HG03460 (cell line): ENCODE results near the gene ZNF408.

Experiments used
- ATAC-seq: cut with Tn5 transposase; IDR thresholded peaks from one replicate; pipeline ENCODE4 v1.9.1; 2021; ENCODE audit not compliant: unreplicated experiment

The ZNF408 gene

DNA sequence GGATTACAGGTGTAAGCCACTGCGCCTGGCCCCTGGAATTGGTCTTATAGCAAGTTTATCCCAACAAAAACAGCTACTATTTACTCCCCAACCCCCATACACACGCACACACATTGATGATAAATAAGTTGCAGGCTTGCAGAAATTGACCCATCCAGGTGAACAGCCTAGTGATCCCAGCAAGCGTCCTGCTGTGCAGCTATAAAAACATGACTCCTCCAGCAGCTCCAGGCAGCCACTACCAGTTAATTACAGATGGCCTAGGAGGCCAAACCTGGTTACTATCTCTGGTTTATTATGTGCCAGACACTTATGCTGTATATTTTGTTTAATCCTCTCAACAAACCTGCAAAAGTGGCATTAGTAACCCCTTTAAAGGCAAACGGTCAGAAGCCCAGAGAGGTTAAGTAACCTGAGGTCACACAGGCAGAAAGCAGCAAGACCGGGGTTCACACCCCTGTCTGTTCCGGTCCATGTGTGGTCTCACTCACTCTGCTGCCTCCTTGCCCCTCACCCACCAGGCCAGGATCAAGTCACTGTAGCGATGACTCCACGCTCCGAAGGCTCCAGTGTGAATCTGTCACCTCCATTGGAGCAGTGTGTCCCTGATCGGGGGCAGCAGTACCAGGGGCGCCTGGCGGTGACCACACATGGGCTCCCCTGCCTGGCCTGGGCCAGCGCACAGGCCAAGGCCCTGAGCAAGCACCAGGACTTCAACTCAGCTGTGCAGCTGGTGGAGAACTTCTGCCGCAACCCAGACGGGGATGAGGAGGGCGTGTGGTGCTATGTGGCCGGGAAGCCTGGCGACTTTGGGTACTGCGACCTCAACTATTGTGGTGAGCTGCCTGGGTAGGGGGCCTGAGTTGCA, 24.7 kb downstream of the ZNF408 start:
- ATAC-seq, result no peak

DNA sequence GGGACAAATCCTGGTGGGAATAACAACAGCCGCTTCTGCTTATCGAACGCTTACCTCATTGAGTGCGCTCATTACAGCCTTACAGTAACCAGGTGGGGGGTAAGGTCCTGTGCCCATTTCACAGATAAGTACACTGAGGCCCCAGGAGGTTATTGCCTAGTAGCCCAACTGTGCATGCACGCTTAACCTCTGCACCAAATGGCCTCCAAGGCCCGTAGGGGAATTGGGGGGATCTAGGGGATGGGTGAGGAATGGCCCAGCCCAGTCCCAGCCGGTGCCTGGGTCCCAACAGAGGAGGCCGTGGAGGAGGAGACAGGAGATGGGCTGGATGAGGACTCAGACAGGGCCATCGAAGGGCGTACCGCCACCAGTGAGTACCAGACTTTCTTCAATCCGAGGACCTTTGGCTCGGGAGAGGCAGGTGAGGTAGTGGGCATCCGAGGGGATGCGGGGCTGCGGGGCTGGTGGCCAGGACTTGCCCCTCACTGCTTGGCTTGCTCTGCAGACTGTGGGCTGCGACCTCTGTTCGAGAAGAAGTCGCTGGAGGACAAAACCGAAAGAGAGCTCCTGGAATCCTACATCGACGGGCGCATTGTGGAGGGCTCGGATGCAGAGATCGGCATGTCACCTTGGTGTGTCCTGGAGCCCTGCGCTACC, 25.5 kb downstream of the ZNF408 start:
- no peak for ATAC-seq

GRCh38 chr11:46727952-46728658, 27.3 kb downstream of the ZNF408 start:
- ATAC-seq, result no peak

GRCh38 chr11:46728659-46729040, 27.8 kb downstream of the ZNF408 start:
- no peak for ATAC-seq

- no peak for ATAC-seq
Observed at GRCh38 chr11:46729110-46730027, 28.5 kb downstream of the ZNF408 start.

GRCh38 chr11:46731545-46731944, 30.7 kb downstream of the ZNF408 start:
- ATAC-seq, result no peak

DNA sequence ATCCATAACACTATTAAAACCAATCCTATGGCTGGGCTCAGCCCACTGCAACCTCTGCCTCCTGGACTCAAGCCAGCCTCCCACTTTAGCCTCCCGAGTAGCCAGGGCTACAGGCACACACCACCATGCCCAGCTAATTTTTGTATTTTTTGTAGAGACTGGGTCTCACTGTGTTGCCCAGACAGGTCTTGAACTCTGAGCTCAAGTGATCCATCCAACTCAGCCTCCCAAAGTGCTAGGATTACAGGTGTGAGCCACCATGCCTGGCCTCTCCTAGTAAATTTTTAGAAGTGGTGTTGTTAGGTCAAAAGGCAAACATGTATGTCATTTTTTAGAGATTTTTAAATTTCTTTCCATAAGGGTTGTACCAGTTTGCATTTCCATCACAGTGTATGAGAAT, 32.4 kb downstream of the ZNF408 start:
- no peak for ATAC-seq

- ATAC-seq, result no peak
Observed at GRCh38 chr11:46736146-46736545, 35.3 kb downstream of the ZNF408 start.

DNA sequence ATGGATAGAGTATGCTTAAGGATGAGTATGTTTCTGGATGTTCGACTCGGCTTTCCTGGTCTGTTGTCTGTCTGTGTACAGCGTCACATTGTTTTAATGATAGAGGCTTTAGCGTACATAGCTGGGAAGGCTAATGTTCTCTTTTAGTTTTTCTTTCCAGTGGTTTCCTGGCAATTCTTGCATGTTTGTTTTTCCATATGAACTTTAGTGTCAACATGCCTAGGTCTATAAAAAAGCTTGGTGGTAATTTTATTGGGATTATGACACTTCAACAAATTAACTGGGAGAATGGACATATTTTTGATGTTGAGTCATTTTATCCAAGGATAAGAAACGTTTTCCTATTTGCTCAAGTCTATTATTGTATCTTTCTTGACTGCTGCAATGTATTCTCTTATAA, 35.8 kb downstream of the ZNF408 start:
- no peak for ATAC-seq

DNA sequence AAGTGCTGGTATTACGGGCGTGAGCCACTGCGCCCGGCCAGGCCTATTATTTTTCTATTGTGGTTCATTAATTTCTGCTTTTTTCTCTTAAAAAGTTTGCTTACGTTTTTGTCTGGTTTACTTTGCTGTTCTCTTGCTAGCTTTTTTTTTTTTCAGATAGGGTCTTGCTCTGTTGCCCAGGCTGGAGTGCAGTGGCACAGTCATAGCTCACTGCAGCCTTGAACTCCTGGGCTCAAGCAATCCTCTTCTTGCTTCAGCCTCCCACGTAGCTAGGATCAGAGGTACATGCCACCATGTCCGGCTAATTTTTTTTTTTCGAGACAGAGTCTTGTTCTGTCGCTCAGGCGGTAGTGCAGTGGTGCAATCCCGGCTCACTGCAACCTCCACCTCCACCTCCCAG, 36.9 kb downstream of the ZNF408 start:
- no peak for ATAC-seq

GRCh38 chr11:46738887-46739286, 38.1 kb downstream of the ZNF408 start:
- no peak for ATAC-seq

GRCh38 chr11:46741600-46742484, 41.0 kb downstream of the ZNF408 start:
- ATAC-seq, result no peak

- no peak for ATAC-seq
Observed at GRCh38 chr11:46743043-46743442, 42.2 kb downstream of the ZNF408 start.

DNA sequence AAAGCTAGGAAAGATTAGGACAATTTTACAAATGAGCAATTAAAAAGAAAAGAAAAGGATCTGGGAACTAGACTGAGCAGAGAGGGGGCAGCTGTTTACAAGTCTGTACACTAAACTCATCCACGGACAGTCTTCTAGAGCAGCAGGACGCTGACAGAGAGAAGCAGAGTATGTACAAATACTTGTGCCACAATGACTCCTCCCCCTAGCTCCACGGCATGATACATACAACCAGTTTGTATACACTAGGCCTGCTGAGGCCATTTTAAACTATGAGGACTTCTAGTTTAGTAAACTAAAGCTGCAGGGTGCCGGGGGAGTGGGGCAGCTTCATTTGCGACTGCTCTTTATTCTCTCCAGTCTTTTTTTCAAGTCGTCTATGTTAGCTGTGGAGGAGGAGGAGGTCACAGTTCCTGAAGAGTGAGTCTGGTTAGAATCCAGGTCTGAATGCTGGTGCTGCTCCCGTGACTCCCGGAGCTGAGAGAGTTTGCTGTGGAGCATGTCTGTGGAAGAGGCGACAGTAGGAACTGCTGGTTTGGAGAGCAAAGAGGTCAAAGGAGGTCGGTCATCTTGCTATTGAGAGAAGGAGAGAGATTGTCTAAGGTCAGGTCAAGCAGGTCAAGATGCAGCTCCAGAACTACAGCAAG, 43.0 kb downstream of the ZNF408 start:
- ATAC-seq, result no peak

- ATAC-seq, result no peak
Observed at GRCh38 chr11:46745328-46745727, 44.5 kb downstream of the ZNF408 start.

- ATAC-seq, result no peak
Observed at GRCh38 chr11:46745995-46746394, 45.2 kb downstream of the ZNF408 start.

DNA sequence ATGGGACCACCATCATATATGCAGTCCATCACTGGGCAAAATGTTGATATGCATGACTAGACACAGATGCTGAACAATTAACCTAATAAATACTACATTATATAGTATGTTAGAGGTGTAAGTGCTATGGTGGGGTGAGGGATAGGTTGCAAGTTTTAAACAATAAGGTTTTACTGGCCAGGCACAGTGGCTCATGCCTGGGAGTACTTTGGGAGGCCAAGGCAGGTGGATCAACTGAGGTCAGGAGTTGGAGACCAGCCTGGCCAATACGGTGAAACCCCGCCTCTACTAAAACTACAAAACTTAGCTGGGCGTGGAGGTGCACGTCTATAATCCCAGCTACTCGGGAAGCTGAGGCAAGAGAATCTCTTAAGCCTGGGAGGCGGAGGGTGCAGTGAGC, 46.3 kb downstream of the ZNF408 start:
- ATAC-seq, result no peak
